Omental fat pad (tissue), 4 donors: ENCODE results near the gene CCDC136. TPM values are rescaled to one million over a fixed set of nuclear protein-coding genes. Genes with fewer than 3 reads are reported as not detected.

ENCODE experiments used
- ATAC-seq: fragments of 150-250 bp; one replicate; pipeline ENCODE4 v1.9.1; 2016; ENCODE audit warnings: mild to moderate bottlenecking, moderate library complexity; ENCODE audit not compliant: low FRiP score
- DNase-seq: peaks from one replicate; pipeline ENCODE4 v3.0.0-alpha.2; 2019; ENCODE audit warnings: low spot score
- CTCF ChIP-seq, 3 donors: fragments of 450-650 bp; IDR thresholded peaks; one replicate each; pipeline ENCODE4 v1.5.1; 2016 to 2017; ENCODE audit warnings: antibody characterized with exemption in 3 of 3, mild to moderate bottlenecking in 3 of 3, moderate library complexity in 2 of 3
- total RNA-seq, 4 donors: library from RNA; depleted of rRNA; stranded (reverse); fragments of >200 nt; gene quantifications; one replicate each; pipeline ENCODE4 v1.1.0, GENCODE V29; 2016

The CCDC136 gene
- total RNA-seq, 4 donors from 2014 or later, result 1.7 to 27.9 (median 2.7) TPM

DNA sequence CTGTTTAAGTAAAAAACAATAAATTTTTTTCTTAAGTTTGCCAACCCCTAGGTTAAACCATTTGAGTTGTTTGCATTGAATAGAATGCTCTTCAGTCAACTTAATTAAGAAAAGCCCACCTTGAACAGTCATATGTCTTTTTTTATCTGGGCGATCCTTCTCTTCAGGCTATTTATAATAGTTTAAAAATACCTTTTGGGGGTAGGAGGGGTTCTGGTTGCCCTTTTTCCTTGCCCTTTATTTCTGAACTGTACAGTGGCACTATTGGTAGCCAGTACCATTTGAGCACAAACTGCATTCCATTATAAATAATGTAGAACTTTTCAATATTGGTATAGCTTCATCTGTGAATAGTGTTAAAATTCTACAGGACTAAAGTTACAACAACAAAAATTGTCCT is 39.5 kb upstream of the CCDC136 start:
- DNase-seq (no peak), ATAC-seq (no peak)
- no peak for TF ChIP-seq CTCF (IDR thresholded peaks at IDR 0.05)

DNA sequence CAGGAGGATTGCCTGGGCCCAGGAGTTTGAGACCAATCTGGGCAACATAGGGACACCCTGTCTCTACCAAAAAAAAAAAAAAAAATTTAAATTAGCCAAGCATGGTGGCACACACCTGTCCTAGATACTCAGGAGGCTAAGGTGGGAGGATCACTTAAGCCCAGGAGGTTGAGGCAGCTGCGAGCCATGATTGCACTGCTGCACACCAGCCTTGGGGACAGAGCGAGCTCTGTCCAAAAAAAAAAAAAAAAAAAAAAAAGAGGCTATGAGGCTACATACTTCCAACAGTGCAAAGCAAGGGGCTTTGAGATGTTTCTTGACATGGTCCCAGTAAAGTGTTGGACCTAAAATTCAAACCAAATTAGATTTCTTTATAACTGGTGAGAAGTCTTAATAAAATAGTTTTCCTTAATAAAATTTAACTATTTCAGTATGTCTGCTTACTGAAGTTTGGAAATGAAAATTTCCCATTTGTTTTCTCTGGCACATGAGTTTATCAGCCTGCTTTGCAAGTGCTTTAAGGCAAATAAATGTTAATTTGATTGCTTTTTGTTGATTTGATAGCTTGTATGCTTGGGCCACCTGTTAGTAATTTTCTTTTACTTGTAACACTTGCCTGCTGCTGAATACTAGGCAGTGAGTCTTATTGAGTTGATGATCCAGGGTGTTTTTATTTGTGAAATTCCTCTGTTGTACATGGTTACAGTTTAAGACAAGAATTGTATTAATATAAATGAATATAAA is 36.5 kb upstream of the CCDC136 start:
- TF ChIP-seq CTCF (IDR thresholded peaks at IDR 0.05), result no peak
- DNase-seq, result no peak

DNA sequence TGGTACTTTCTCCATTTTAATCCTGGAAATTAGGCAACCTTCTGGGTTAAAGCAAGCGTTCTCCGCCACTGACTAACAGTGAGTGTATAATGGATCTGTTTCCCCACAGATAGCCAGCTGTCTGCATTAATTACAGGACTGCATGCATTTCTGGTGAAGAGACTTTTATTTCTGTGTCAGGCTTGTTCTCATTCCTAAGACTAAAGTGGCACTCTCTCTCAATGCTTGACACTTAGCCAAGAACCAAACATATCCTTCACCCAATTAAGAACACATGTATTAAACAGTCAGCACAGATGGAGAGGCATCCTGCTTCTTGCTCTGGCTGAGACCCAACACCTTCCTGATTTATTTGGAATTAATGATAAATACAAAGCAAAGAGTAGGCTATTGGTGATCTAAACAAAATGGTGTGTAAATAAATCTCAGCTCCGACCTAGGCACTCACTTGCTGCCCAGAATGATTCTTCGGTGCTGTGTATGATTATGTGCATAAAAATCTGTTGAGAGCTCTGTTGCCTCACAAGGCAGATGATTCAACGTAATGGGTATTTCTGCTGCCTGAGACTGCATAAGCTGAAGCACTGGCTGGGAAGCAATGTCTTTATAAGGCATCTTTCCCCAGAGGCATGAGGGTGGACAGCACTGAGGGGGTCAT is 35.8 kb upstream of the CCDC136 start:
- DNase-seq (no peak), ATAC-seq (no peak)
- TF ChIP-seq CTCF (IDR thresholded peaks at IDR 0.05), result no peak

More for the DNA sequence above, 36.5 kb upstream of the CCDC136 start:
- ATAC-seq, result no peak

DNA sequence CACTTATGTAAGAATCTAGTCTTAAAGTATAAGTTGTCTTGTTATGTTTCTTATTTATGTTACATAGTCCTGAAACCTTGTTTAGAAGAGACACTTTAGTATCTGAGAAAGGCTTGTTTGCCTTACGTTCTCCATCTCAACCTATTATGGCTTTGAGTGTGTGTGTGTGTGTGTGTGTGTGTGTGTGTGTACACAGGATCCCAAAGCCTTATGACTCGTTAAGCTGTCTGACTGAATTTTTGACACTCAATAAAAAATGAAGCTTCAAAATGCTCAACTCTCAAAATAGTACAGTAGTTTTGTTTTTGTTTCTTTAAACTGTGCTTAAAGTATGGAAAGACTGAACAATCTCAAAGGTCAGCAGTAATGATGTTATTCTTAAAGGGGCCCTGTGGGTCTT is 34.6 kb upstream of the CCDC136 start:
- no peak for TF ChIP-seq CTCF (IDR thresholded peaks at IDR 0.05)
- ATAC-seq (no peak), DNase-seq (no peak)

- no peak for TF ChIP-seq CTCF (IDR thresholded peaks at IDR 0.05)
- ATAC-seq, result no peak
- DNase-seq, result no peak
These were observed 33.2 kb upstream of the CCDC136 start for GRCh38 chr7:128758553-128758952.

GRCh38 chr7:128759242-128759641 is 32.5 kb upstream of the CCDC136 start:
- ATAC-seq (no peak), DNase-seq (no peak)
- no peak for TF ChIP-seq CTCF (IDR thresholded peaks at IDR 0.05)

GRCh38 chr7:128763541-128763940 is 28.2 kb upstream of the CCDC136 start:
- DNase-seq, result no peak
- TF ChIP-seq CTCF (IDR thresholded peaks at IDR 0.05), result no peak
- ATAC-seq, result peak; percentile 66
